Fibroblast of pulmonary artery (primary cell): Measurements from ENCODE around the gene EXOC1.

Experiments used
- DNase-seq: peaks from one replicate; pipeline ENCODE4 v3.0.0-alpha.2; 2010; ENCODE audit warnings: low read depth
- H3K4me3 ChIP-seq: replicated peaks from 2 replicates; pipeline ENCODE4 v1.5.1; 2011; ENCODE audit warnings: low read depth, mild to moderate bottlenecking, control low read depth, low read length, moderate library complexity
- CTCF ChIP-seq: IDR thresholded peaks from 2 replicates; pipeline ENCODE4 v1.5.1; 2011; ENCODE audit warnings: mild to moderate bottlenecking, control low read depth, low read length, inconsistent platforms; ENCODE audit errors: missing control alignments

Gene EXOC1

GRCh38 chr4:55853484-55854046 is at the start of gene EXOC1:
Gene EXOC1 (plus strand): TSS chr4:55853648. CDS start chr4:55858324, 4,676 bp downstream.
- TF ChIP-seq CTCF, result no peak

GRCh38 chr4:55807556-55807955 is 45.9 kb upstream of the EXOC1 start:
- TF ChIP-seq CTCF, result no peak
- no peak overlapping the region for H3K4me3 ChIP-seq
- DNase-seq, result no peak

More at GRCh38 chr4:55853484-55854046, at the start of gene EXOC1:
- peak within 1 kb of the TSS; percentile 83 for H3K4me3 ChIP-seq
- peak; percentile 96 for DNase-seq

GRCh38 chr4:55808186-55808585 is 45.3 kb upstream of the EXOC1 start:
- TF ChIP-seq CTCF, result no peak
- DNase-seq, result no peak
- no peak overlapping the region for H3K4me3 ChIP-seq

GRCh38 chr4:55808632-55809031 is 44.8 kb upstream of the EXOC1 start:
- no peak overlapping the region for H3K4me3 ChIP-seq
- no peak for TF ChIP-seq CTCF
- no peak for DNase-seq

- H3K4me3 ChIP-seq, result no peak overlapping the region
- no peak for TF ChIP-seq CTCF
- no peak for DNase-seq
These were observed 35.8 kb upstream of the EXOC1 start for GRCh38 chr4:55817691-55818090.

- DNase-seq, result peak; percentile 8
- peak; percentile 4 for TF ChIP-seq CTCF
- H3K4me3 ChIP-seq, result peak within 1 kb of the TSS; percentile 36
These were observed 33.8 kb upstream of the EXOC1 start, which contains the start of gene EXOC1L for GRCh38 chr4:55819634-55820033. Gene EXOC1L (plus strand): TSS chr4:55819790. CDS start chr4:55820027, 237 bp downstream.

GRCh38 chr4:55820279-55820678 is 33.2 kb upstream of the EXOC1 start:
- DNase-seq, result no peak
- no peak for TF ChIP-seq CTCF
- no peak overlapping the region for H3K4me3 ChIP-seq
